Measurements from ENCODE around the gene ADI1.

- TF ChIP-seq, protein P1, sequence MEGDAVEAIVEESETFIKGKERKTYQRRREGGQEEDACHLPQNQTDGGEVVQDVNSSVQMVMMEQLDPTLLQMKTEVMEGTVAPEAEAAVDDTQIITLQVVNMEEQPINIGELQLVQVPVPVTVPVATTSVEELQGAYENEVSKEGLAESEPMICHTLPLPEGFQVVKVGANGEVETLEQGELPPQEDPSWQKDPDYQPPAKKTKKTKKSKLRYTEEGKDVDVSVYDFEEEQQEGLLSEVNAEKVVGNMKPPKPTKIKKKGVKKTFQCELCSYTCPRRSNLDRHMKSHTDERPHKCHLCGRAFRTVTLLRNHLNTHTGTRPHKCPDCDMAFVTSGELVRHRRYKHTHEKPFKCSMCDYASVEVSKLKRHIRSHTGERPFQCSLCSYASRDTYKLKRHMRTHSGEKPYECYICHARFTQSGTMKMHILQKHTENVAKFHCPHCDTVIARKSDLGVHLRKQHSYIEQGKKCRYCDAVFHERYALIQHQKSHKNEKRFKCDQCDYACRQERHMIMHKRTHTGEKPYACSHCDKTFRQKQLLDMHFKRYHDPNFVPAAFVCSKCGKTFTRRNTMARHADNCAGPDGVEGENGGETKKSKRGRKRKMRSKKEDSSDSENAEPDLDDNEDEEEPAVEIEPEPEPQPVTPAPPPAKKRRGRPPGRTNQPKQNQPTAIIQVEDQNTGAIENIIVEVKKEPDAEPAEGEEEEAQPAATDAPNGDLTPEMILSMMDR (IDR thresholded peaks at IDR 0.05): no peak
- no peak for TF ChIP-seq ZFX (IDR thresholded peaks at IDR 0.05; ENCODE audit: borderline replicate concordance)
Measured at GRCh38 chr2:3565117-3565516, 45.8 kb upstream of the ADI1 start.

Data from 22Rv1 (cell line).